Measurements from ENCODE around the gene ZNF33A. TPM values are rescaled to one million over a fixed set of nuclear protein-coding genes. Genes with fewer than 3 reads are reported as not detected.
"Not testable (repeated sequence)": the region's sequence is repeated elsewhere in the genome, so short reads cannot be mapped to it uniquely, and the experiment has no call there.

The ZNF33A gene
- total RNA-seq, 5 donors from 2014 or later (not counting 1 experiment from before 2014, with no cell fraction given) = 39.5 to 59.6 (median 55.0) TPM

DNA sequence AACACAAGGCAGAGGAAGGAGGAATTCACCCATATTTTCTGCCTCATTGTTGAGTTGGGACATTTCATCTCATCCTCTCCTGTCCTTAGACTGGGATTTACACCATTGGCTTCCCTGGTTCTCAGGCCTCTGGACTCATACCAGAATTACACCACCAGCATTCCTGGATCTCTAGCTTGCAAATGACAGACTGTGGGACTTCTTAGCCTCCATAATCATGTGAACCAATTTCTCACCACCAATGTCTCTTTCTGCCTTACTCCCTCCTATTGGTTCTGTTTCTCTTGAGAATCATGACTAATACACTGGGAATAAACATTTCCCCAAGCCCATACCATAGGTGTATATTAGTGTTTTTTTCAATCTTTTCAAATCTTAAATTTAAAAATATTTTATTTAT lies 2.9 kb upstream of the ZNF33A start:
- ChIA-PET POLR2A (no interaction called here), CTCF (interaction anchor here in 1 of 2 donors (1.4 kb wide), 1 partner anchor 29 kb away, joined by 4 read pairs; no protein-coding TSS in a partner anchor)
- ATAC-seq (replicated peaks in 1 of 4) = no peak
- Mint-ChIP-seq H3K36me3 (peaks cover 5% of the 10 kb centered on the region), H3K27ac (no peak overlapping the region), H3K4me3 (no peak overlapping the region), H3K27me3 (no peaks in the 10 kb centered on the region), H3K9me3 (no peaks in the 10 kb centered on the region), H3K4me1 (peaks cover 21 to 28% (median 24%) of the 10 kb centered on the region in 3 donors)
- peaks cover 8 to 12% of the 10 kb centered on the region in 2 experiments for H3K4me1 ChIP-seq (ENCODE audit: control insufficient read depth in 1 of 2, extremely low read depth in 1 of 2, insufficient read depth in 2 of 2, low read length in 2 of 2)
- no peaks in the 10 kb centered on the region for H3K27me3 ChIP-seq (replicated peaks in 1 of 2; ENCODE audit: control insufficient read depth in 2 of 2, extremely low read depth in 1 of 2, insufficient read depth in 2 of 2, low read length in 1 of 2)
- H3K36me3 ChIP-seq (ENCODE audit: control insufficient read depth in 2 of 2, extremely low read depth in 1 of 2, insufficient read depth in 1 of 2, low read length in 1 of 2) = no peaks in the 10 kb centered on the region
- H3K27ac ChIP-seq (ENCODE audit: low read length) = no peak overlapping the region
- no peaks in the 10 kb centered on the region for H3K9me3 ChIP-seq
- no peak for DNase-seq
- H3K4me3 ChIP-seq (ENCODE audit: control insufficient read depth in 1 of 2, extremely low read depth in 1 of 2, low read length in 1 of 2) = no peak overlapping the region

DNA sequence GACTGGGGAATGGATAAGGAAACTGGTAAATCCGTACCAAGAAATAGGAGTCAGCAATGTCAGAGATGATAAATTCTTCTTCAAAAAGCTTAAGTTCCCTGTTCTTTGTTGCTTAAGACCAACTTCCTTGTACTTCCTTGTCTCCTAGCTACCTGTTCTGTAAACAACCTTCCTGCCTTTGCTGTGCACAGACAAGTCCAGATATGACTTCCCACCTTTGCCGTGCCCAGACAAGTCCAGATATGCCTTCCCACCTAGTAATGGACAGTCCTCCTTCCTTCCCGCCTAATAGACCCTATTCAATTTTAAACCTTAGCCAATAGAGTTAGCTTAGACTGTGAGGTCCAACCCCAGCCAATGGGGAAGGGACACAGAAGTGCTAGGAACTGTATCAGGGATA lies 2.5 kb upstream of the ZNF33A start:
- Mint-ChIP-seq H3K27me3 (no peaks in the 10 kb centered on the region), H3K36me3 (peaks cover 8% of the 10 kb centered on the region), H3K4me3 (no peak overlapping the region), H3K4me1 (peaks cover 23 to 29% (median 27%) of the 10 kb centered on the region in 3 donors), H3K9me3 (no peaks in the 10 kb centered on the region), H3K27ac (no peak overlapping the region)
- DNase-seq (no peak), ATAC-seq (replicated peaks in 1 of 4) (no peak)
- ChIA-PET POLR2A (no interaction called here), CTCF (interaction anchor here in 1 of 2 donors (1.4 kb wide), 1 partner anchor 30 kb away, joined by 4 read pairs; no protein-coding TSS in a partner anchor)
- Histone ChIP-seq H3K27me3 (replicated peaks in 1 of 2; ENCODE audit: control insufficient read depth in 2 of 2, extremely low read depth in 1 of 2, insufficient read depth in 2 of 2, low read length in 1 of 2) (no peaks in the 10 kb centered on the region), H3K9me3 (no peaks in the 10 kb centered on the region), H3K36me3 (ENCODE audit: control insufficient read depth in 2 of 2, extremely low read depth in 1 of 2, insufficient read depth in 1 of 2, low read length in 1 of 2) (no peaks in the 10 kb centered on the region), H3K27ac (ENCODE audit: low read length) (no peak overlapping the region), H3K4me1 (ENCODE audit: control insufficient read depth in 1 of 2, extremely low read depth in 1 of 2, insufficient read depth in 2 of 2, low read length in 2 of 2) (peaks cover 10 to 14% of the 10 kb centered on the region in 2 experiments), H3K4me3 (ENCODE audit: control insufficient read depth in 1 of 2, extremely low read depth in 1 of 2, low read length in 1 of 2) (no peak overlapping the region)
- 91% methylated on average over 2 of the region's 3 CpGs for WGBS (ENCODE audit: insufficient coverage)

- H3K27me3 ChIP-seq (replicated peaks in 1 of 2; ENCODE audit: control insufficient read depth in 2 of 2, extremely low read depth in 1 of 2, insufficient read depth in 2 of 2, low read length in 1 of 2) = no peaks in the 10 kb centered on the region
- H3K27me3 Mint-ChIP-seq = no peaks in the 10 kb centered on the region
- peaks cover 49 to 56% (median 53%) of the 10 kb centered on the region in 3 donors for H3K4me1 Mint-ChIP-seq
- CTCF ChIA-PET = no interaction called here
- POLR2A ChIA-PET = no interaction called here
- peaks cover 4 to 60% of the 10 kb centered on the region in 2 donors for H3K36me3 ChIP-seq (ENCODE audit: control insufficient read depth in 2 of 2, extremely low read depth in 1 of 2, insufficient read depth in 1 of 2, low read length in 1 of 2)
- H3K9me3 ChIP-seq = peaks cover 3% of the 10 kb centered on the region
- H3K27ac Mint-ChIP-seq = no peak overlapping the region
- peaks cover 73% of the 10 kb centered on the region for H3K36me3 Mint-ChIP-seq
- no peak overlapping the region for H3K27ac ChIP-seq (ENCODE audit: low read length)
- no peak overlapping the region for H3K4me3 ChIP-seq (ENCODE audit: control insufficient read depth in 1 of 2, extremely low read depth in 1 of 2, low read length in 1 of 2)
- ATAC-seq (replicated peaks in 1 of 4) (no peak), DNase-seq (no peak)
- H3K4me1 ChIP-seq (ENCODE audit: control insufficient read depth in 1 of 2, extremely low read depth in 1 of 2, insufficient read depth in 2 of 2, low read length in 2 of 2) = peaks cover 8 to 20% of the 10 kb centered on the region in 2 experiments
- no peak overlapping the region for H3K4me3 Mint-ChIP-seq
- WGBS (ENCODE audit: insufficient coverage) = no CpG with 5 or more reads among the region's 1 CpG
- H3K9me3 Mint-ChIP-seq = no peaks in the 10 kb centered on the region
Observed at GRCh38 chr10:38016354-38016753, 5.9 kb downstream of the ZNF33A start.

- no CpG with 5 or more reads among the region's 4 CpGs for WGBS (ENCODE audit: insufficient coverage)
- H3K27ac ChIP-seq (ENCODE audit: low read length); H3K4me3 Mint-ChIP-seq; DNase-seq; POLR2A ChIA-PET; ATAC-seq (replicated peaks in 1 of 4); H3K9me3 Mint-ChIP-seq; H3K4me3 ChIP-seq (ENCODE audit: control insufficient read depth in 1 of 2, extremely low read depth in 1 of 2, low read length in 1 of 2); H3K27ac Mint-ChIP-seq; H3K4me1 ChIP-seq (ENCODE audit: control insufficient read depth in 1 of 2, extremely low read depth in 1 of 2, insufficient read depth in 2 of 2, low read length in 2 of 2); H3K9me3 ChIP-seq; H3K27me3 ChIP-seq (replicated peaks in 1 of 2; ENCODE audit: control insufficient read depth in 2 of 2, extremely low read depth in 1 of 2, insufficient read depth in 2 of 2, low read length in 1 of 2); H3K27me3 Mint-ChIP-seq: not testable (repeated sequence)
- peaks cover 4 to 69% of the 10 kb centered on the region in 2 donors for H3K36me3 ChIP-seq (ENCODE audit: control insufficient read depth in 2 of 2, extremely low read depth in 1 of 2, insufficient read depth in 1 of 2, low read length in 1 of 2)
- Mint-ChIP-seq H3K4me1 (peaks cover 34 to 37% (median 36%) of the 10 kb centered on the region in 3 donors), H3K36me3 (peaks cover 79% of the 10 kb centered on the region)
- CTCF ChIA-PET = interaction anchor here in 1 of 2 donors (0.6 to 1.4 kb wide), 3 partner anchors 29 to 44 kb away, joined by 3 read pairs; no protein-coding TSS in a partner anchor
Observed at GRCh38 chr10:38019124-38019523, 8.6 kb downstream of the ZNF33A start.

- peaks cover 79% of the 10 kb centered on the region for H3K36me3 Mint-ChIP-seq
- POLR2A ChIA-PET = no interaction called here
Observed at GRCh38 chr10:38025283-38025682, 14.8 kb downstream of the ZNF33A start.

DNA sequence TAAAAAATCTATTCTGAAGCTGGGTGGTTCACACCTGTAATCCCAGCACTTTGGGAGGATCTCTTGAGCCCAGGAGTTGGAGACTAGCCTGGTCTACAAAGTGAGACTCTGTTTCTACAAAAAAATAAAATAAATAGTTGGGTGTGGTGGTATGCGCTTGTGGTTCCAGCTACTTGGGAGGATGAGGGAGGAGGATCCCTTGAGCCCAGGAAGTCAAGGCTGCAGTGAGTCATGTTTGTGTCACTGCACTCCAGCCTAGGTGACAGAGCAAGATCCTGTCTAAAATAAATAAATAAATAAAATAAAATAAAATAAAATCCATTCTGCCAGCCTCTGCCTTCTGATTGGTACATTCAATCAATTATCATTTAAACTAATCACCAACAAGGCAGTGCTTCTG lies 17.5 kb downstream of the ZNF33A start:
- no peaks in the 10 kb centered on the region for H3K27me3 ChIP-seq (replicated peaks in 1 of 2; ENCODE audit: control insufficient read depth in 2 of 2, extremely low read depth in 1 of 2, insufficient read depth in 2 of 2, low read length in 1 of 2)
- peak overlapping the region in 1 of 2 donors; percentile 31 for H3K27ac Mint-ChIP-seq
- H3K27ac ChIP-seq (ENCODE audit: low read length) = no peak overlapping the region
- POLR2A ChIA-PET = no interaction called here
- DNase-seq = peak in 1 of 35 experiments; percentile 4
- H3K36me3 ChIP-seq (ENCODE audit: control insufficient read depth in 2 of 2, extremely low read depth in 1 of 2, insufficient read depth in 1 of 2, low read length in 1 of 2) = peaks cover 6 to 53% of the 10 kb centered on the region in 2 donors
- H3K4me3 Mint-ChIP-seq = no peak overlapping the region
- no peaks in the 10 kb centered on the region for H3K27me3 Mint-ChIP-seq
- CTCF ChIA-PET = no interaction called here
- peaks cover 0 to 8% (median 3%) of the 10 kb centered on the region in 3 donors for H3K9me3 Mint-ChIP-seq
- H3K9me3 ChIP-seq = no peaks in the 10 kb centered on the region
- ATAC-seq (replicated peaks in 1 of 4) = peak in 1 of 4 experiments; percentile 40
- peaks cover 0 to 6% of the 10 kb centered on the region in 2 experiments for H3K4me1 ChIP-seq (ENCODE audit: control insufficient read depth in 1 of 2, extremely low read depth in 1 of 2, insufficient read depth in 2 of 2, low read length in 2 of 2)
- H3K36me3 Mint-ChIP-seq = peaks cover 74% of the 10 kb centered on the region
- H3K4me1 Mint-ChIP-seq = peaks cover 39 to 46% (median 45%) of the 10 kb centered on the region in 3 donors
- WGBS (ENCODE audit: insufficient coverage) = no CpG with 5 or more reads among the region's 1 CpG
- H3K4me3 ChIP-seq (ENCODE audit: control insufficient read depth in 1 of 2, extremely low read depth in 1 of 2, low read length in 1 of 2) = no peak overlapping the region

More at GRCh38 chr10:38025283-38025682, 14.8 kb downstream of the ZNF33A start:
- Histone ChIP-seq H3K36me3 (ENCODE audit: control insufficient read depth in 2 of 2, extremely low read depth in 1 of 2, insufficient read depth in 1 of 2, low read length in 1 of 2) (peaks cover 0 to 56% of the 10 kb centered on the region in 2 donors), H3K4me1 (ENCODE audit: control insufficient read depth in 1 of 2, extremely low read depth in 1 of 2, insufficient read depth in 2 of 2, low read length in 2 of 2) (peaks cover 0 to 6% of the 10 kb centered on the region in 2 experiments), H3K9me3 (no peaks in the 10 kb centered on the region), H3K27ac (ENCODE audit: low read length) (no peak overlapping the region), H3K27me3 (replicated peaks in 1 of 2; ENCODE audit: control insufficient read depth in 2 of 2, extremely low read depth in 1 of 2, insufficient read depth in 2 of 2, low read length in 1 of 2) (no peaks in the 10 kb centered on the region), H3K4me3 (ENCODE audit: control insufficient read depth in 1 of 2, extremely low read depth in 1 of 2, low read length in 1 of 2) (no peak overlapping the region)
- Mint-ChIP-seq H3K27me3 (no peaks in the 10 kb centered on the region), H3K4me1 (peaks cover 38 to 47% (median 39%) of the 10 kb centered on the region in 3 donors), H3K27ac (peak overlapping the region; percentile 23 to 69), H3K9me3 (peaks cover 0 to 8% (median 3%) of the 10 kb centered on the region in 3 donors), H3K4me3 (no peak overlapping the region)
- 83% methylated on average over 2 of the region's 3 CpGs for WGBS (ENCODE audit: insufficient coverage)
- ATAC-seq (replicated peaks in 1 of 4) = no peak
- CTCF ChIA-PET = no interaction called here
- DNase-seq = no peak
